Smooth muscle cell (in vitro differentiated cells): Measurements from ENCODE around the gene PI4K2A. TPM values are rescaled to one million over a fixed set of nuclear protein-coding genes. Genes with fewer than 3 reads are reported as not detected.

Experiments
- DNase-seq: peaks from one replicate; lab custom pipeline; 2025; ENCODE audit not compliant: unreplicated experiment; lab: John Stamatoyannopoulos, UW
- H2AFZ ChIP-seq: fragments of 200-600 bp; sonication (generic); 2 replicates; pipeline ENCODE4 v1.6.0; 2016; ENCODE audit warnings: antibody characterized with exemption, low read depth, mild to moderate bottlenecking
- H3F3A ChIP-seq: fragments of 200-600 bp; sonication (generic); 2 replicates; pipeline ENCODE4 v1.6.0; 2017; ENCODE audit warnings: antibody characterized with exemption, low read depth
- H3K27ac ChIP-seq: fragments of 200-600 bp; sonication (generic); 2 replicates; pipeline ENCODE4 v1.5.1; 2016; ENCODE audit warnings: low read depth, mild to moderate bottlenecking
- H3K27me3 ChIP-seq: fragments of 200-600 bp; sonication (generic); 2 replicates; pipeline ENCODE4 v1.6.1; 2016; ENCODE audit warnings: low read depth, mild to moderate bottlenecking
- H3K36me3 ChIP-seq: fragments of 200-600 bp; sonication (generic); 2 replicates; pipeline ENCODE4 v1.5.1; 2016; ENCODE audit warnings: low read depth
- H3K4me1 ChIP-seq: fragments of 200-600 bp; sonication (generic); 2 replicates; pipeline ENCODE4 v1.5.1; 2016; ENCODE audit warnings: low read depth
- H3K4me2 ChIP-seq: fragments of 200-600 bp; sonication (generic); 2 replicates; pipeline ENCODE4 v1.6.0; 2016; ENCODE audit warnings: mild to moderate bottlenecking
- H3K4me3 ChIP-seq: fragments of 200-600 bp; sonication (generic); 2 replicates; pipeline ENCODE4 v1.5.1; 2016; ENCODE audit warnings: mild to moderate bottlenecking
- H3K79me2 ChIP-seq: fragments of 200-600 bp; sonication (generic); 2 replicates; pipeline ENCODE4 v1.6.0; 2016; ENCODE audit warnings: low read depth, mild to moderate bottlenecking
- H3K9ac ChIP-seq: fragments of 200-600 bp; sonication (generic); 2 replicates; pipeline ENCODE4 v1.6.0; 2016; ENCODE audit warnings: low read depth
- H3K9me3 ChIP-seq: fragments of 200-600 bp; sonication (generic); replicated peaks from 2 replicates; pipeline ENCODE4 v1.5.1; 2016; ENCODE audit warnings: low read depth
- H4K20me1 ChIP-seq: fragments of 200-600 bp; sonication (generic); 2 replicates; pipeline ENCODE4 v1.6.0; 2016; ENCODE audit warnings: low read depth
- WGBS: methylation state at CpG from one replicate; pipeline ENCODE4 v1.1.7; 2016; ENCODE audit warnings: low lambda C conversion rate; 5-methylcytosine and 5-hydroxymethylcytosine counted together
- polyA plus RNA-seq: library from polyadenylated mRNA; unstranded; fragments of >200 nt; fragmentation: Nextera tagmentation; extraction: Ambion mirVana; gene quantifications from 2 replicates; pipeline ENCODE4 v1.2.1, GENCODE V29; 2016
- total RNA-seq: library from RNA; depleted of rRNA; stranded (reverse); fragments of >200 nt; gene quantifications from 2 replicates; pipeline ENCODE4 v1.2.3, GENCODE V29; 2014
- TF ChIP-seq, protein P1 (sequence below): fragments of 200-600 bp; sonication (generic); IDR thresholded peaks from 2 replicates; pipeline ENCODE4 v1.5.1; 2017; ENCODE audit warnings: borderline replicate concordance, mild to moderate bottlenecking, antibody characterized with exemption; ENCODE audit not compliant: insufficient read depth, poor library complexity, severe bottlenecking

Gene PI4K2A
- total and polyA plus RNA-seq, 2 experiments from 2014 or later, result 20.8 to 21.0 TPM

- H3K9ac ChIP-seq, result no peak overlapping the region
- no peak overlapping the region for H3K4me2 ChIP-seq
- H4K20me1 ChIP-seq, result peaks cover 28% of the 10 kb centered on the region
- H3K4me1 ChIP-seq, result peaks cover 33% of the 10 kb centered on the region
- WGBS, result 94% methylated on average over 6 of the region's 6 CpGs
- no peaks in the 10 kb centered on the region for H3F3A ChIP-seq
- H3K79me2 ChIP-seq, result peaks cover 16% of the 10 kb centered on the region
- H3K27me3 ChIP-seq, result no peaks in the 10 kb centered on the region
- DNase-seq, result no peak
- H3K27ac ChIP-seq, result no peak overlapping the region
- no peak overlapping the region for H2AFZ ChIP-seq
- TF ChIP-seq, protein P1, sequence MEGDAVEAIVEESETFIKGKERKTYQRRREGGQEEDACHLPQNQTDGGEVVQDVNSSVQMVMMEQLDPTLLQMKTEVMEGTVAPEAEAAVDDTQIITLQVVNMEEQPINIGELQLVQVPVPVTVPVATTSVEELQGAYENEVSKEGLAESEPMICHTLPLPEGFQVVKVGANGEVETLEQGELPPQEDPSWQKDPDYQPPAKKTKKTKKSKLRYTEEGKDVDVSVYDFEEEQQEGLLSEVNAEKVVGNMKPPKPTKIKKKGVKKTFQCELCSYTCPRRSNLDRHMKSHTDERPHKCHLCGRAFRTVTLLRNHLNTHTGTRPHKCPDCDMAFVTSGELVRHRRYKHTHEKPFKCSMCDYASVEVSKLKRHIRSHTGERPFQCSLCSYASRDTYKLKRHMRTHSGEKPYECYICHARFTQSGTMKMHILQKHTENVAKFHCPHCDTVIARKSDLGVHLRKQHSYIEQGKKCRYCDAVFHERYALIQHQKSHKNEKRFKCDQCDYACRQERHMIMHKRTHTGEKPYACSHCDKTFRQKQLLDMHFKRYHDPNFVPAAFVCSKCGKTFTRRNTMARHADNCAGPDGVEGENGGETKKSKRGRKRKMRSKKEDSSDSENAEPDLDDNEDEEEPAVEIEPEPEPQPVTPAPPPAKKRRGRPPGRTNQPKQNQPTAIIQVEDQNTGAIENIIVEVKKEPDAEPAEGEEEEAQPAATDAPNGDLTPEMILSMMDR, result no peak
- no peaks in the 10 kb centered on the region for H3K9me3 ChIP-seq
- H3K36me3 ChIP-seq, result no peaks in the 10 kb centered on the region
- H3K4me3 ChIP-seq, result no peak overlapping the region
Observed at GRCh38 chr10:97718178-97718577, 77.7 kb downstream of the PI4K2A start.

GRCh38 chr10:97718659-97719142, 78.2 kb downstream of the PI4K2A start:
- WGBS, result 77% methylated on average over 8 of the region's 8 CpGs
- H3K36me3 ChIP-seq, result no peaks in the 10 kb centered on the region
- no peak for DNase-seq
- H3K4me3 ChIP-seq, result no peak overlapping the region
- TF ChIP-seq, protein P1, result no peak
- H3K27ac ChIP-seq, result no peak overlapping the region
- no peak overlapping the region for H3K9ac ChIP-seq
- no peak overlapping the region for H3K4me2 ChIP-seq
- no peaks in the 10 kb centered on the region for H3K9me3 ChIP-seq
- peaks cover 16% of the 10 kb centered on the region for H3K79me2 ChIP-seq
- no peaks in the 10 kb centered on the region for H3K27me3 ChIP-seq
- H2AFZ ChIP-seq, result no peak overlapping the region
- peaks cover 28% of the 10 kb centered on the region for H4K20me1 ChIP-seq
- peaks cover 30% of the 10 kb centered on the region for H3K4me1 ChIP-seq
- H3F3A ChIP-seq, result no peaks in the 10 kb centered on the region

GRCh38 chr10:97719602-97720001, 79.1 kb downstream of the PI4K2A start:
- TF ChIP-seq, protein P1, result no peak
- peaks cover 28% of the 10 kb centered on the region for H4K20me1 ChIP-seq
- 93% methylated on average over 2 of the region's 2 CpGs for WGBS
- no peak overlapping the region for H2AFZ ChIP-seq
- H3K4me2 ChIP-seq, result no peak overlapping the region
- H3K4me1 ChIP-seq, result peaks cover 30% of the 10 kb centered on the region
- DNase-seq, result no peak
- H3K36me3 ChIP-seq, result no peaks in the 10 kb centered on the region
- H3K27ac ChIP-seq, result no peak overlapping the region
- H3K27me3 ChIP-seq, result no peaks in the 10 kb centered on the region
- no peaks in the 10 kb centered on the region for H3F3A ChIP-seq
- no peak overlapping the region for H3K9ac ChIP-seq
- no peaks in the 10 kb centered on the region for H3K9me3 ChIP-seq
- no peak overlapping the region for H3K4me3 ChIP-seq
- peaks cover 16% of the 10 kb centered on the region for H3K79me2 ChIP-seq
